Common myeloid progenitor, CD34-positive (primary cell): ENCODE measurements around the gene SP100.

Experiments
- CTCF ChIA-PET: fragments of 350-600 bp; sonication (Branson Sonifier 250); formaldehyde crosslinking; loops from one replicate; lab custom pipeline; 2021; ENCODE audit warnings: antibody characterized with exemption; lab: Charles Lee
- POLR2A ChIA-PET: fragments of 350-600 bp; sonication (Branson Sonifier 250); formaldehyde crosslinking; loops from one replicate; lab custom pipeline; 2021; ENCODE audit warnings: antibody characterized with exemption; lab: Charles Lee
- DNase-seq, 3 donors: peaks; one replicate each; pipeline versions ENCODE4 v3.0.0 to v3.0.0-alpha.2; 2013
- H3K27ac ChIP-seq, 2 experiments: 1 replicate in 1 of 2; 2 replicates in 1 of 2; pipeline ENCODE4 v1.7.0; 2013; ENCODE audit warnings: inconsistent platforms in 2 of 2, low read length in 2 of 2, mild to moderate bottlenecking in 2 of 2, low read depth in 1 of 2, moderate library complexity in 1 of 2; ENCODE audit not compliant: severe bottlenecking in 2 of 2, insufficient read depth in 1 of 2, poor library complexity in 1 of 2
- H3K27me3 ChIP-seq, 5 experiments: replicated peaks in 2 of 5; 1 replicate in 3 of 5; 2 replicates in 2 of 5; pipeline versions ENCODE4 v1.6.1 to v1.7.0; 2013; ENCODE audit warnings: low read length in 4 of 5, mild to moderate bottlenecking in 2 of 5, moderate library complexity in 2 of 5, inconsistent platforms in 1 of 5; ENCODE audit not compliant: insufficient read depth in 5 of 5, control insufficient read depth in 4 of 5
- H3K36me3 ChIP-seq, 4 experiments: 1 replicate in 2 of 4; 2 replicates in 2 of 4; pipeline versions ENCODE4 v1.6.1 to v1.7.0; 2013; ENCODE audit warnings: low read length in 3 of 4, control low read depth in 1 of 4, mild to moderate bottlenecking in 1 of 4; ENCODE audit not compliant: control insufficient read depth in 4 of 4, insufficient read depth in 4 of 4
- H3K4me1 ChIP-seq, 4 experiments: 1 replicate in 3 of 4; 2 replicates in 1 of 4; pipeline versions ENCODE4 v1.6.1 to v1.7.1; 2013; ENCODE audit warnings: low read length in 3 of 4, mild to moderate bottlenecking in 3 of 4, control low read depth in 1 of 4, inconsistent platforms in 1 of 4, moderate library complexity in 1 of 4; ENCODE audit not compliant: control insufficient read depth in 4 of 4, insufficient read depth in 4 of 4; ENCODE audit errors: control extremely low read depth in 1 of 4
- H3K4me3 ChIP-seq, 7 experiments: 1 replicate in 4 of 7; 2 replicates in 3 of 7; pipeline versions ENCODE4 v1.5.1 to v1.7.0; 2013; ENCODE audit warnings: mild to moderate bottlenecking in 7 of 7, low read length in 6 of 7, moderate library complexity in 6 of 7, inconsistent platforms in 2 of 7, low read depth in 2 of 7, control low read depth in 1 of 7; ENCODE audit not compliant: insufficient read depth in 4 of 7, control insufficient read depth in 1 of 7; ENCODE audit errors: extremely low read depth in 1 of 7
- H3K9me3 ChIP-seq, 5 experiments: 1 replicate in 4 of 5; 2 replicates in 1 of 5; pipeline versions ENCODE4 v1.6.1 to v1.7.1; 2013; ENCODE audit warnings: low read length in 4 of 5, mild to moderate bottlenecking in 2 of 5, inconsistent platforms in 1 of 5, low read depth in 1 of 5, moderate library complexity in 1 of 5; ENCODE audit not compliant: control insufficient read depth in 4 of 5, insufficient read depth in 2 of 5; ENCODE audit errors: control extremely low read depth in 1 of 5
- WGBS: methylation state at CpG from one replicate; pipeline ENCODE4 v1.1.5; 2013; ENCODE audit not compliant: insufficient coverage; 5-methylcytosine and 5-hydroxymethylcytosine counted together

The SP100 gene

DNA sequence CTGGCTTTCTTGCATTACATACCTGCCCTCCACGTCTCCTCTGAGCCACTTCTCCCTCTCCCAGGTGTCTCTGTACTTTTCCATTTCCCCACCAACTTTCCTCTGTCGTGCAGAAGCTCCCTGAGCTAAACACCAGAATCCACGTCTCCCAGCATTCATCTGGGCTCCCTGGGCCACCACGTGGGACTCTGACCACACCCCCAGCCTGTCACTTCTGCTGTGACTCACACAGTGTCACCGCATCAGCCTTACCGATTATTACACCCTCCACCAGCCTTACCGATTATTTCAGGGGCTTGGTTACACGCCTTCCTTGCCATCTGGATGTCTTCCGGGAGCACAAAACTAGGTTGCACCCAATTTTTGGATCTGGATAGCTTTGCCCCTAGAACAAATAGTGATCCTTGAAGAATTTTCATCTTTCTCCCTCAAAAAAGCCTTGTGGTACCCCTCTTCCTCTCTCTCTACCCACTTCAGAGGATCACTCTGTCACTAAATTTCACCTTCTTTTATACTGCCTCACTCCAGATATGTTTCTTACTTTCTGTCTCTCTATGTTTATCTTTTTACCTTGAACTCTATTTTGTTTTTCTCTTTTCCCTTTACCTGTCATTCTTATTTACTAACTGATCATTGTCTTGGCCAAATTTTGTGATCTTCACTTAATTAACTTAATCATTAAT, 159.8 kb downstream of the SP100 start:
- WGBS, result 92% methylated on average over 9 of the region's 9 CpGs
- Histone ChIP-seq H3K4me1 (peaks cover 0 to 9% (median 4%) of the 10 kb centered on the region in 4 experiments), H3K9me3 (peaks cover 0 to 28% (median 9%) of the 10 kb centered on the region in 5 experiments), H3K27ac (no peak overlapping the region), H3K4me3 (no peak overlapping the region), H3K27me3 (no peaks in the 10 kb centered on the region), H3K36me3 (no peaks in the 10 kb centered on the region)
- DNase-seq, result peak in 1 of 3 donors; percentile 19
- ChIA-PET POLR2A (no interaction called here), CTCF (no interaction called here)

DNA sequence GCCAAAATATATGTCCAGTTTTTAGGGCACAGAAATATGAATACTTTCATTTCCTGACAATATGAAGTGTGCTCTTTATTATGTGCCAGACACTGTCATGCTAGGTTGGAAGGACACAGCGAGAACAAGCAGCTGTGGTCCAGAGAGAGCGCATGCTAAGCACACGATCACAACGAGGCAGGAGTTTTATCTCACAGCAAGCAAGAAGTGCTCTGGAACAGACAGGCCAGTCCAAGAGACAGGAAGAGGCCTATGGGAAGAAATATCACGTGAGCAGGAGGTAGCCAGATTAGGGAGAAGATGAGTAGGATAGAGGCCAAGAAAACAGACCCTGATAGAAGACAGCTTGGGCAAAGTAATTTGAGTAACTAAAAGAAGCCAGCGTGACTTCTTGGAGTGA, 161.1 kb downstream of the SP100 start:
- no peaks in the 10 kb centered on the region for H3K27me3 ChIP-seq
- no peaks in the 10 kb centered on the region for H3K36me3 ChIP-seq
- H3K4me3 ChIP-seq, result no peak overlapping the region
- POLR2A ChIA-PET, result no interaction called here
- no peak overlapping the region for H3K27ac ChIP-seq
- peaks cover 0 to 21% (median 3%) of the 10 kb centered on the region in 5 experiments for H3K9me3 ChIP-seq
- H3K4me1 ChIP-seq, result peaks cover 0 to 9% (median 4%) of the 10 kb centered on the region in 4 experiments
- no peak for DNase-seq
- CTCF ChIA-PET, result no interaction called here
- WGBS, result 86% methylated on average over 6 of the region's 6 CpGs

- Histone ChIP-seq H3K4me3 (no peak overlapping the region), H3K9me3 (peaks cover 0 to 19% (median 3%) of the 10 kb centered on the region in 5 experiments), H3K4me1 (peaks cover 0 to 9% (median 4%) of the 10 kb centered on the region in 4 experiments), H3K27ac (no peak overlapping the region), H3K27me3 (no peaks in the 10 kb centered on the region), H3K36me3 (no peaks in the 10 kb centered on the region)
- CTCF ChIA-PET, result no interaction called here
- 6% methylated on average over 1 of the region's 2 CpGs for WGBS
- DNase-seq, result no peak
- POLR2A ChIA-PET, result no interaction called here
Observed at GRCh38 chr2:230578106-230578505, 162.1 kb downstream of the SP100 start.

GRCh38 chr2:230582851-230583283, 166.9 kb downstream of the SP100 start:
- no peak for DNase-seq
- no peaks in the 10 kb centered on the region for H3K36me3 ChIP-seq
- ChIA-PET CTCF (no interaction called here), POLR2A (no interaction called here)
- H3K4me1 ChIP-seq, result peaks cover 0 to 8% (median 4%) of the 10 kb centered on the region in 4 experiments
- H3K4me3 ChIP-seq, result no peak overlapping the region
- H3K27ac ChIP-seq, result no peak overlapping the region
- H3K9me3 ChIP-seq, result no peaks in the 10 kb centered on the region
- WGBS, result 88% methylated on average over 4 of the region's 5 CpGs
- H3K27me3 ChIP-seq, result no peaks in the 10 kb centered on the region

GRCh38 chr2:230583581-230583980, 167.6 kb downstream of the SP100 start:
- H3K36me3 ChIP-seq, result no peaks in the 10 kb centered on the region
- H3K27ac ChIP-seq, result no peak overlapping the region
- POLR2A ChIA-PET, result no interaction called here
- CTCF ChIA-PET, result no interaction called here
- H3K4me1 ChIP-seq, result peaks cover 0 to 1% (median 0%) of the 10 kb centered on the region in 4 experiments
- no peak for DNase-seq
- H3K4me3 ChIP-seq, result no peak overlapping the region
- H3K9me3 ChIP-seq, result no peaks in the 10 kb centered on the region
- 100% methylated on average over 2 of the region's 2 CpGs for WGBS
- H3K27me3 ChIP-seq, result no peaks in the 10 kb centered on the region

DNA sequence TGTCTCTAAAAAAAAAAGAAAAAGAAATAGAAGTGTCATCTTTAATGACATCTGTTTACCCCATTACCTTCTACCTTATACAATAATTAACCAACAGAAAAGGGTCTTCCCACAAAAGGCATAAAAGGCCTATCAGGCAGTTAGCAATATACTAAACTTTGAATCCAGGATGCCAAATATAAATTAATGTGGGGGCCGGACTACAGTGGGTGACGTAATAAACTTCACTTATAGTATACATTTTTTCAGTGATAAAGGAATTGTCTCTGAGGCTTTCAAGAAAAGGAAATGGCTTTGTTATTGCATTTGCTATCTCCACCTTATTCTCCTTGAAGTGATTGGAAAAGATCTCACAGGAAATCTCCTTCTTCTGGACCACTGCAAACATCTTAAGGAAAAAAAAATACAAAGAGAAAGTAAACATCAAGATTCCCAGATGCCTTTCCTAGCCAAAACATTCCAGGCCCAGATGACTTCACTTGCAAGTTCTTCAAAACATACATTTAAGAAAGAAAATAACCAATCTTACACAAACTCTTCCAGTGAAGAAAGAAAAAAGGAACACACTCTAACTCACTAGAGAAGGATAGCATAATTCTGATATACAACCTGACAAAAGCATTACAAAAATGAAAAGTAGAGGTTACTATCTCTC, 170.5 kb downstream of the SP100 start:
- Histone ChIP-seq H3K27me3 (no peaks in the 10 kb centered on the region), H3K27ac (no peak overlapping the region), H3K4me3 (no peak overlapping the region), H3K4me1 (no peaks in the 10 kb centered on the region), H3K9me3 (no peaks in the 10 kb centered on the region), H3K36me3 (no peaks in the 10 kb centered on the region)
- POLR2A ChIA-PET, result no interaction called here
- no CpG with 5 or more reads among the region's 2 CpGs for WGBS
- CTCF ChIA-PET, result no interaction called here
- DNase-seq, result no peak

DNA sequence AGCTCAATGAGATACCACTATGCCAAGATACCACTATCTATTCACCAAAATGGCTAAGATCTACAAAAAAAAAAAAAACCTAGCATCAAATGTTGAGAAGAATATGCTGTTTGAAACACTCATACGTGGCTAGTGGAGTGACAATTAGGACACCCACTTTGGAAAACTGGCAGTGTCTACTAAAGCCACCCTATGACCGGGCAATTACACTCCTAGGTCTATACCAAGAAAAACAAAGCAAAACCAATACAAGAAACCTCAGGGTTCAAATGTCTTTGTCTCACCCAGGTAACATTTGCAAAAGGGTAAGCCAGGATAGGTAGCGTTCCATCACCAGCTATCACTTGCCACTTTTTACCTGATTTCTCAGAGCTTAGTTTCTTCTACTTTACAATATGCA, 173.0 kb downstream of the SP100 start:
- ChIA-PET CTCF (no interaction called here), POLR2A (no interaction called here)
- no peak for DNase-seq
- H3K27me3 ChIP-seq, result no peaks in the 10 kb centered on the region
- H3K4me3 ChIP-seq, result no peak overlapping the region
- no peaks in the 10 kb centered on the region for H3K9me3 ChIP-seq
- H3K4me1 ChIP-seq, result peaks cover 0 to 15% (median 1%) of the 10 kb centered on the region in 4 experiments
- H3K36me3 ChIP-seq, result no peaks in the 10 kb centered on the region
- no peak overlapping the region for H3K27ac ChIP-seq
- WGBS, result 100% methylated on average over 1 of the region's 3 CpGs
